HG02678 (cell line): ENCODE data around the gene PRR23E.

Experiments
- ATAC-seq: cut with Tn5 transposase; IDR thresholded peaks from one replicate; pipeline ENCODE4 v1.9.1; 2021; ENCODE audit warnings: mild to moderate bottlenecking, moderate library complexity; ENCODE audit not compliant: unreplicated experiment

The PRR23E gene

GRCh38 chr3:127222163-127222562 lies 29.2 kb downstream of the PRR23E start:
- ATAC-seq = no peak

- no peak for ATAC-seq
Observed at GRCh38 chr3:127222664-127223063, 29.7 kb downstream of the PRR23E start.

- no peak for ATAC-seq
Observed at GRCh38 chr3:127224118-127224517, 31.2 kb downstream of the PRR23E start.

GRCh38 chr3:127226457-127226856 lies 33.5 kb downstream of the PRR23E start:
- ATAC-seq = no peak

GRCh38 chr3:127226946-127227842 lies 34.3 kb downstream of the PRR23E start:
- no peak for ATAC-seq

GRCh38 chr3:127228866-127229265 lies 35.9 kb downstream of the PRR23E start:
- no peak for ATAC-seq

- ATAC-seq = no peak
Observed at GRCh38 chr3:127233371-127233770, 40.4 kb downstream of the PRR23E start.

- ATAC-seq = no peak
Observed at GRCh38 chr3:127234778-127235177, 41.8 kb downstream of the PRR23E start.

- no peak for ATAC-seq
Observed at GRCh38 chr3:127235706-127236105, 42.8 kb downstream of the PRR23E start.

GRCh38 chr3:127237835-127238234 lies 44.9 kb downstream of the PRR23E start:
- no peak for ATAC-seq

- no peak for ATAC-seq
Observed at GRCh38 chr3:127238602-127239001, 45.7 kb downstream of the PRR23E start.

- no peak for ATAC-seq
Observed at GRCh38 chr3:127247292-127247691, 54.4 kb downstream of the PRR23E start.
